HG02759 (cell line): ENCODE data around the gene CENPVL2.
"Not testable (repeated sequence)": the region's sequence is repeated elsewhere in the genome, so short reads cannot be mapped to it uniquely, and the experiment has no call there.

ENCODE experiments used
- ATAC-seq: cut with Tn5 transposase; IDR thresholded peaks from one replicate; pipeline ENCODE4 v1.9.1; 2021; ENCODE audit warnings: mild to moderate bottlenecking, moderate library complexity; ENCODE audit not compliant: unreplicated experiment

Gene CENPVL2

GRCh38 chrX:51682720-51683062, at the start of gene CENPVL2:
Gene CENPVL2 (minus strand): TSS chrX:51682831. CDS start chrX:51682831, 0 bp downstream.
- ATAC-seq: not testable (repeated sequence)

- no peak for ATAC-seq
Measured at GRCh38 chrX:51728202-51728601, 45.6 kb upstream of the CENPVL2 start.

- ATAC-seq: not testable (repeated sequence)
Measured at GRCh38 chrX:51712943-51713647, 30.5 kb upstream of the CENPVL2 start.

- ATAC-seq: not testable (repeated sequence)
Measured at GRCh38 chrX:51710277-51711164, 27.9 kb upstream of the CENPVL2 start, which contains the start of gene CENPVL1. Gene CENPVL1 (plus strand): TSS chrX:51710512. CDS start chrX:51710512, 0 bp downstream.

- no peak for ATAC-seq
Measured at GRCh38 chrX:51697397-51697796, 14.8 kb upstream of the CENPVL2 start.

- ATAC-seq: no peak
Measured at GRCh38 chrX:51694254-51694653, 11.6 kb upstream of the CENPVL2 start.

GRCh38 chrX:51681808-51682719, 567 bp downstream of the CENPVL2 start:
- not testable (repeated sequence) for ATAC-seq

GRCh38 chrX:51679689-51680433, 2.8 kb downstream of the CENPVL2 start:
- not testable (repeated sequence) for ATAC-seq

- no peak for ATAC-seq
Measured at GRCh38 chrX:51665981-51666380, 16.6 kb downstream of the CENPVL2 start.

GRCh38 chrX:51643377-51643776, 39.3 kb downstream of the CENPVL2 start:
- ATAC-seq: no peak

GRCh38 chrX:51641421-51642021, 41.1 kb downstream of the CENPVL2 start:
- ATAC-seq: no peak

- ATAC-seq: not testable (repeated sequence)
Measured at GRCh38 chrX:51636511-51636910, 46.1 kb downstream of the CENPVL2 start.
